Fibroblast of lung (primary cell): ENCODE measurements around the gene DRC3.

Experiments
- CTCF ChIP-seq, 2 donors: IDR thresholded peaks in 1 of 2; conservative IDR thresholded peaks in 1 of 2; 1 replicate in 1 of 2; 2 replicates in 1 of 2; pipeline ENCODE4 v1.5.1; 2011 to 2012; ENCODE audit warnings: low read length in 2 of 2, control low read depth in 1 of 2, inconsistent platforms in 1 of 2, low read depth in 1 of 2, mild to moderate bottlenecking in 1 of 2
- EZH2 ChIP-seq: IDR thresholded peaks from 2 replicates; pipeline ENCODE4 v1.5.1; 2012; ENCODE audit warnings: low read length, control low read depth, mild to moderate bottlenecking; ENCODE audit errors: missing control alignments

GRCh38 chr17:17959520-17960361 lies 12.9 kb upstream of the DRC3 start:
- TF ChIP-seq CTCF (conservative IDR thresholded peaks at IDR 0.05 in 1 of 2, IDR thresholded peaks at IDR 0.05 in 1 of 2; ENCODE audit: low read depth in 1 of 2, low read length in 2 of 2) (no peak), EZH2 (no peak)
